Measurements from ENCODE around the gene KANSL1. TPM values are rescaled to one million over a fixed set of nuclear protein-coding genes. Genes with fewer than 3 reads are reported as not detected.

The KANSL1 gene
- total and polyA plus RNA-seq, 2 donors from 2014 or later, result 13.7 to 97.3 TPM

- FAIRE-seq, result no peak
- H3K4me1 ChIP-seq (ENCODE audit: control insufficient read depth in 2 of 3, insufficient read depth in 2 of 3, low read depth in 1 of 3, low read length in 3 of 3), result peaks cover 0 to 4% (median 3%) of the 10 kb centered on the region in 3 donors
- H3K9ac ChIP-seq (ENCODE audit: low read length in 3 of 3), result no peak overlapping the region
- H3K27me3 ChIP-seq (ENCODE audit: control insufficient read depth, insufficient read depth, low read length), result no peaks in the 10 kb centered on the region
- no peak for DNase-seq
- H3K4me3 ChIP-seq (ENCODE audit: low read length in 3 of 3), result no peak overlapping the region
- no peak for TF ChIP-seq CTCF (IDR thresholded peaks at IDR 0.05; ENCODE audit: borderline replicate concordance, extremely low read depth, insufficient read depth)
- H3K27ac ChIP-seq (ENCODE audit: low read depth in 2 of 2, low read length in 2 of 2), result no peak overlapping the region
- peaks cover 14 to 38% (median 24%) of the 10 kb centered on the region in 3 donors for H3K36me3 ChIP-seq (ENCODE audit: control insufficient read depth in 2 of 3, insufficient read depth in 3 of 3, low read length in 3 of 3)
- H3K9me3 ChIP-seq (ENCODE audit: control insufficient read depth in 2 of 3, insufficient read depth in 1 of 3, low read length in 3 of 3), result no peaks in the 10 kb centered on the region
- intact Hi-C loops (cut with DNase I), result no loop called here
These were observed 150.3 kb downstream of the KANSL1 start for GRCh38 chr17:46042925-46043324.

- H3K9me3 ChIP-seq (ENCODE audit: control insufficient read depth in 2 of 3, insufficient read depth in 1 of 3, low read length in 3 of 3), result no peaks in the 10 kb centered on the region
- intact Hi-C loops (cut with DNase I), result no loop called here
- no peak for TF ChIP-seq CTCF (IDR thresholded peaks at IDR 0.05; ENCODE audit: borderline replicate concordance, extremely low read depth, insufficient read depth)
- FAIRE-seq (no peak), DNase-seq (no peak)
- no peaks in the 10 kb centered on the region for H3K27me3 ChIP-seq (ENCODE audit: control insufficient read depth, insufficient read depth, low read length)
- no peak overlapping the region for H3K9ac ChIP-seq (ENCODE audit: low read length in 3 of 3)
- no peak overlapping the region for H3K27ac ChIP-seq (ENCODE audit: low read depth in 2 of 2, low read length in 2 of 2)
- peaks cover 13 to 45% (median 31%) of the 10 kb centered on the region in 3 donors for H3K36me3 ChIP-seq (ENCODE audit: control insufficient read depth in 2 of 3, insufficient read depth in 3 of 3, low read length in 3 of 3)
- peaks cover 0 to 4% (median 3%) of the 10 kb centered on the region in 3 donors for H3K4me1 ChIP-seq (ENCODE audit: control insufficient read depth in 2 of 3, insufficient read depth in 2 of 3, low read depth in 1 of 3, low read length in 3 of 3)
- no peak overlapping the region for H3K4me3 ChIP-seq (ENCODE audit: low read length in 3 of 3)
These were observed 151.0 kb downstream of the KANSL1 start for GRCh38 chr17:46042246-46042645.

- intact Hi-C loops (cut with DNase I), result no loop called here
- no peak overlapping the region for H3K27ac ChIP-seq (ENCODE audit: low read depth in 2 of 2, low read length in 2 of 2)
- DNase-seq (peak in 1 of 5 donors; percentile 72), FAIRE-seq (no peak)
- peaks cover 16 to 55% (median 41%) of the 10 kb centered on the region in 3 donors for H3K36me3 ChIP-seq (ENCODE audit: control insufficient read depth in 2 of 3, insufficient read depth in 3 of 3, low read length in 3 of 3)
- H3K27me3 ChIP-seq (ENCODE audit: control insufficient read depth, insufficient read depth, low read length), result no peaks in the 10 kb centered on the region
- peaks cover 0 to 4% (median 3%) of the 10 kb centered on the region in 3 donors for H3K4me1 ChIP-seq (ENCODE audit: control insufficient read depth in 2 of 3, insufficient read depth in 2 of 3, low read depth in 1 of 3, low read length in 3 of 3)
- H3K9ac ChIP-seq (ENCODE audit: low read length in 3 of 3), result no peak overlapping the region
- TF ChIP-seq CTCF (IDR thresholded peaks at IDR 0.05; ENCODE audit: borderline replicate concordance, extremely low read depth, insufficient read depth), result no peak
- no peak overlapping the region for H3K4me3 ChIP-seq (ENCODE audit: low read length in 3 of 3)
- H3K9me3 ChIP-seq (ENCODE audit: control insufficient read depth in 2 of 3, insufficient read depth in 1 of 3, low read length in 3 of 3), result no peaks in the 10 kb centered on the region
These were observed 153.5 kb downstream of the KANSL1 start for GRCh38 chr17:46039592-46040186.

All from kidney (tissue), 14 donors.